ENCODE results near the gene GLUL.
"Not testable (repeated sequence)": the region's sequence is repeated elsewhere in the genome, so short reads cannot be mapped to it uniquely, and the experiment has no call there.

The GLUL gene

DNA sequence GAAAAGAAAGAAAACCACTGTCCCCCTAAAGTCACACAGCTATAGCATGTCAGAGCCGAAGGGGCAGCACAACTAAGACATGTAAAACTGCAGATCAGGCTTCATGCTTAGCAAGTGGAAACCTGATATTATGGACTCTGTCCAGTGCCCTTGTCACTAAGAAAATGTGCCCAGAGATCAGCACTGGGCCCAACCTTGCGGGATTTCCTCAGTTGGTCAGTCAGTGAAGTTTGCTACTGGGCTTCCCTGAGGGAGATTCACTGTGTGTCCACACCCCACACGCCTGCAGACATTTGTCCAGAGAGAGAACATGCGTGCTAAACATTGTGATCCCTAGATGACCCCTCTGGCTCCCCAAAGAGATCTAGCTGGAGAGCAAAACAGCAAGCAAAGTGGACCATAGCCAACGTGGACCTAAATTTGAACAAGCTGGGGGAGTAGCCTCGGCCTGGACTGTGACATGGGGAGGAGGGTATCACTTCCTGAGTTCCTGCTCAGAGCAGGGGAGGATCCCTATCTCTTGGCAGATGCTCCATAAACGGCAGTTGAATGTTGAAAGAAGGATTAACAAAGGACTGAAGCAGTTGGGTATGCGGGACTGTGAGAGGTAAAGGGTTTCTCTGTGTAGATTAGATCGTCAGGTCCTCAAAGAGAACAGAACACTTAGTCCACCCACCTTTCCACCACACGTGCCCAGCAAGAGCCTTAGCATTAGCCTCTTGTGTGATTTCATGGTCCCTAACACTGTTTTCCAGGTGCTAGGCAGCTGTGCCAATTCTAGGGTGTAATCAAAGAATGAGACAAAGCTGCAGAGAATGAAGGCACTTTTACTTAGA, 53.6 kb downstream of the GLUL start:
- ChIA-PET POLR2A (no interaction called here), CTCF (interaction anchor here (1.0 to 1.4 kb wide), 2 partner anchors 12 to 194 kb away, joined by 3 to 5 read pairs; no protein-coding TSS in a partner anchor)
- Histone ChIP-seq H3K9me3 (ENCODE audit: control insufficient read depth, insufficient read depth, low read depth, low read length) (no peaks in the 10 kb centered on the region), H3K36me3 (ENCODE audit: control insufficient read depth in 2 of 2, insufficient read depth in 1 of 2, low read length in 2 of 2) (no peaks in the 10 kb centered on the region), H3K4me1 (ENCODE audit: control insufficient read depth, insufficient read depth, low read length) (no peaks in the 10 kb centered on the region), H3K27ac (ENCODE audit: extremely low read depth, low read depth, low read length) (no peak overlapping the region), H3K4me3 (ENCODE audit: low read depth, low read length) (no peak overlapping the region)
- no peak for TF ChIP-seq OSR2 (tag by site-specific recombination; IDR thresholded peaks at IDR 0.05)
- TF ChIP-seq ZNF114 (tag by site-specific recombination; IDR thresholded peaks at IDR 0.05) = no peak
- TF ChIP-seq ZNF174 (tag by site-specific recombination; IDR thresholded peaks at IDR 0.05) = no peak
- TF ChIP-seq, protein P1, sequence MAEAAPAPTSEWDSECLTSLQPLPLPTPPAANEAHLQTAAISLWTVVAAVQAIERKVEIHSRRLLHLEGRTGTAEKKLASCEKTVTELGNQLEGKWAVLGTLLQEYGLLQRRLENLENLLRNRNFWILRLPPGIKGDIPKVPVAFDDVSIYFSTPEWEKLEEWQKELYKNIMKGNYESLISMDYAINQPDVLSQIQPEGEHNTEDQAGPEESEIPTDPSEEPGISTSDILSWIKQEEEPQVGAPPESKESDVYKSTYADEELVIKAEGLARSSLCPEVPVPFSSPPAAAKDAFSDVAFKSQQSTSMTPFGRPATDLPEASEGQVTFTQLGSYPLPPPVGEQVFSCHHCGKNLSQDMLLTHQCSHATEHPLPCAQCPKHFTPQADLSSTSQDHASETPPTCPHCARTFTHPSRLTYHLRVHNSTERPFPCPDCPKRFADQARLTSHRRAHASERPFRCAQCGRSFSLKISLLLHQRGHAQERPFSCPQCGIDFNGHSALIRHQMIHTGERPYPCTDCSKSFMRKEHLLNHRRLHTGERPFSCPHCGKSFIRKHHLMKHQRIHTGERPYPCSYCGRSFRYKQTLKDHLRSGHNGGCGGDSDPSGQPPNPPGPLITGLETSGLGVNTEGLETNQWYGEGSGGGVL (tag by site-specific recombination; IDR thresholded peaks at IDR 0.05) = no peak
- TF ChIP-seq ZNF626 (tag by site-specific recombination; IDR thresholded peaks at IDR 0.05) = no peak
- TF ChIP-seq ZNF777 (tag by site-specific recombination; IDR thresholded peaks at IDR 0.05; ENCODE audit: borderline replicate concordance) = no peak
- TF ChIP-seq, protein P2, sequence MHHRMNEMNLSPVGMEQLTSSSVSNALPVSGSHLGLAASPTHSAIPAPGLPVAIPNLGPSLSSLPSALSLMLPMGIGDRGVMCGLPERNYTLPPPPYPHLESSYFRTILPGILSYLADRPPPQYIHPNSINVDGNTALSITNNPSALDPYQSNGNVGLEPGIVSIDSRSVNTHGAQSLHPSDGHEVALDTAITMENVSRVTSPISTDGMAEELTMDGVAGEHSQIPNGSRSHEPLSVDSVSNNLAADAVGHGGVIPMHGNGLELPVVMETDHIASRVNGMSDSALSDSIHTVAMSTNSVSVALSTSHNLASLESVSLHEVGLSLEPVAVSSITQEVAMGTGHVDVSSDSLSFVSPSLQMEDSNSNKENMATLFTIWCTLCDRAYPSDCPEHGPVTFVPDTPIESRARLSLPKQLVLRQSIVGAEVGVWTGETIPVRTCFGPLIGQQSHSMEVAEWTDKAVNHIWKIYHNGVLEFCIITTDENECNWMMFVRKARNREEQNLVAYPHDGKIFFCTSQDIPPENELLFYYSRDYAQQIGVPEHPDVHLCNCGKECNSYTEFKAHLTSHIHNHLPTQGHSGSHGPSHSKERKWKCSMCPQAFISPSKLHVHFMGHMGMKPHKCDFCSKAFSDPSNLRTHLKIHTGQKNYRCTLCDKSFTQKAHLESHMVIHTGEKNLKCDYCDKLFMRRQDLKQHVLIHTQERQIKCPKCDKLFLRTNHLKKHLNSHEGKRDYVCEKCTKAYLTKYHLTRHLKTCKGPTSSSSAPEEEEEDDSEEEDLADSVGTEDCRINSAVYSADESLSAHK (tag by site-specific recombination; IDR thresholded peaks at IDR 0.05) = no peak
- TF ChIP-seq ZNF302 (tag by site-specific recombination; IDR thresholded peaks at IDR 0.05; ENCODE audit: low read depth) = no peak
- TF ChIP-seq, protein P3, sequence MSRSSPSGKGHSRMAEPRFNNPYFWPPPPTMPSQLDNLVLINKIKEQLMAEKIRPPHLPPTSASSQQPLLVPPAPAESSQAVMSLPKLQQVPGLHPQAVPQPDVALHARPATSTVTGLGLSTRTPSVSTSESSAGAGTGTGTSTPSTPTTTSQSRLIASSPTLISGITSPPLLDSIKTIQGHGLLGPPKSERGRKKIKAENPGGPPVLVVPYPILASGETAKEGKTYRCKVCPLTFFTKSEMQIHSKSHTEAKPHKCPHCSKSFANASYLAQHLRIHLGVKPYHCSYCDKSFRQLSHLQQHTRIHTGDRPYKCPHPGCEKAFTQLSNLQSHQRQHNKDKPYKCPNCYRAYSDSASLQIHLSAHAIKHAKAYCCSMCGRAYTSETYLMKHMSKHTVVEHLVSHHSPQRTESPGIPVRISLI (tag by site-specific recombination; IDR thresholded peaks at IDR 0.05) = no peak
- no peak for TF ChIP-seq ZNF707 (tag by site-specific recombination; IDR thresholded peaks at IDR 0.05)
- TF ChIP-seq, protein P4, sequence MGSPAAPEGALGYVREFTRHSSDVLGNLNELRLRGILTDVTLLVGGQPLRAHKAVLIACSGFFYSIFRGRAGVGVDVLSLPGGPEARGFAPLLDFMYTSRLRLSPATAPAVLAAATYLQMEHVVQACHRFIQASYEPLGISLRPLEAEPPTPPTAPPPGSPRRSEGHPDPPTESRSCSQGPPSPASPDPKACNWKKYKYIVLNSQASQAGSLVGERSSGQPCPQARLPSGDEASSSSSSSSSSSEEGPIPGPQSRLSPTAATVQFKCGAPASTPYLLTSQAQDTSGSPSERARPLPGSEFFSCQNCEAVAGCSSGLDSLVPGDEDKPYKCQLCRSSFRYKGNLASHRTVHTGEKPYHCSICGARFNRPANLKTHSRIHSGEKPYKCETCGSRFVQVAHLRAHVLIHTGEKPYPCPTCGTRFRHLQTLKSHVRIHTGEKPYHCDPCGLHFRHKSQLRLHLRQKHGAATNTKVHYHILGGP (tag by site-specific recombination; IDR thresholded peaks at IDR 0.05) = no peak
- no peak for TF ChIP-seq ZNF660 (tag by site-specific recombination; IDR thresholded peaks at IDR 0.05)
- no peak for TF ChIP-seq SALL2 (tag by site-specific recombination; IDR thresholded peaks at IDR 0.05; ENCODE audit: borderline replicate concordance)

DNA sequence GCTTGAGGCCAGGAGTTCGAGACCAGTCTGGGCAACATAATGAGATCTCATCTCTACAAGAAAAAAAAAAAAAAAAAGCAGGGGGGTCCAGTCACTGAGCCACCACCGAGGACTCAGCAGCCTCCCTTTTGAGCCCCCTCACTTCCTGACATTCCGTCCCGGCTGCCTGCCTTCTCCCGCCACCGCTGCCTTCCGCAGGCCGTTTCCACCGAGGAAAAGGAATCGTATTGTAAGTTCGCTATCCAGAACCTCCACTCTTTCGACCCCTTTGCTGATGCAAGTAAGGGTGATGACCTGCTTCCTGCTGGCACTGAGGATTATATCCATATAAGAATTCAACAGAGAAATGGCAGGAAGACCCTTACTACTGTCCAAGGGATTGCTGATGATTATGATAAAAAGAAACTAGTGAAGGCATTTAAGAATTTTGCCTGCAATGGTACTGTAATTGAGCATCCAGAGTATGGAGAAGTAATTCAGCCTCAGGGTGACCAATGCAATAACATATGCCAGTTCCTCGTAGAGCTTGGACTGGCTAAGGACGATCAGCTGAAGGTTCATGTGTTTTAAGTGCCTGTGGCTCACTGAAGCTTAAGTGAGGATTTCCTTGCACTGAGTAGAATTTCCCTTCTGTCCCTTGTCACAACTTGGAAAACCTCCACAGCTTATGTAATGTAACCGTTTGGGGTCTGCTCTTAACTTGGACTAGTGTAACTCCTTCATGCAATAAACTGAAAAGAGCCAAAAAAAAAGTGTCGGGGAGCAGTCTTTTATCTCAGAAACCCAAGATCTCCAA, 55.6 kb downstream of the GLUL start:
- TF ChIP-seq, protein P5, sequence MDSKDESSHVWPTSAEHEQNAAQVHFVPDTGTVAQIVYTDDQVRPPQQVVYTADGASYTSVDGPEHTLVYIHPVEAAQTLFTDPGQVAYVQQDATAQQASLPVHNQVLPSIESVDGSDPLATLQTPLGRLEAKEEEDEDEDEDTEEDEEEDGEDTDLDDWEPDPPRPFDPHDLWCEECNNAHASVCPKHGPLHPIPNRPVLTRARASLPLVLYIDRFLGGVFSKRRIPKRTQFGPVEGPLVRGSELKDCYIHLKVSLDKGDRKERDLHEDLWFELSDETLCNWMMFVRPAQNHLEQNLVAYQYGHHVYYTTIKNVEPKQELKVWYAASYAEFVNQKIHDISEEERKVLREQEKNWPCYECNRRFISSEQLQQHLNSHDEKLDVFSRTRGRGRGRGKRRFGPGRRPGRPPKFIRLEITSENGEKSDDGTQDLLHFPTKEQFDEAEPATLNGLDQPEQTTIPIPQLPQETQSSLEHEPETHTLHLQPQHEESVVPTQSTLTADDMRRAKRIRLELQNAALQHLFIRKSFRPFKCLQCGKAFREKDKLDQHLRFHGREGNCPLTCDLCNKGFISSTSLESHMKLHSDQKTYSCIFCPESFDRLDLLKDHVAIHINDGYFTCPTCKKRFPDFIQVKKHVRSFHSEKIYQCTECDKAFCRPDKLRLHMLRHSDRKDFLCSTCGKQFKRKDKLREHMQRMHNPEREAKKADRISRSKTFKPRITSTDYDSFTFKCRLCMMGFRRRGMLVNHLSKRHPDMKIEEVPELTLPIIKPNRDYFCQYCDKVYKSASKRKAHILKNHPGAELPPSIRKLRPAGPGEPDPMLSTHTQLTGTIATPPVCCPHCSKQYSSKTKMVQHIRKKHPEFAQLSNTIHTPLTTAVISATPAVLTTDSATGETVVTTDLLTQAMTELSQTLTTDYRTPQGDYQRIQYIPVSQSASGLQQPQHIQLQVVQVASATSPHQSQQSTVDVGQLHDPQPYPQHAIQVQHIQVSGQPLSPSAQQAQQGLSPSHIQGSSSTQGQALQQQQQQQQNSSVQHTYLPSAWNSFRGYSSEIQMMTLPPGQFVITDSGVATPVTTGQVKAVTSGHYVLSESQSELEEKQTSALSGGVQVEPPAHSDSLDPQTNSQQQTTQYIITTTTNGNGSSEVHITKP (tag by site-specific recombination; IDR thresholded peaks at IDR 0.05) = no peak
- H3K27ac ChIP-seq (ENCODE audit: extremely low read depth, low read depth, low read length) = no peak overlapping the region
- H3K9me3 ChIP-seq (ENCODE audit: control insufficient read depth, insufficient read depth, low read depth, low read length) = no peaks in the 10 kb centered on the region
- H3K4me1 ChIP-seq (ENCODE audit: control insufficient read depth, insufficient read depth, low read length) = no peaks in the 10 kb centered on the region
- ChIA-PET CTCF (interaction anchor here (0.6 to 1.0 kb wide), 4 partner anchors 25 to 627 kb away, joined by 3 to 8 read pairs (median 4); no protein-coding TSS in a partner anchor), POLR2A (no interaction called here)
- no peak overlapping the region for H3K4me3 ChIP-seq (ENCODE audit: low read depth, low read length)
- no peaks in the 10 kb centered on the region for H3K36me3 ChIP-seq (ENCODE audit: control insufficient read depth in 2 of 2, insufficient read depth in 1 of 2, low read length in 2 of 2)

DNA sequence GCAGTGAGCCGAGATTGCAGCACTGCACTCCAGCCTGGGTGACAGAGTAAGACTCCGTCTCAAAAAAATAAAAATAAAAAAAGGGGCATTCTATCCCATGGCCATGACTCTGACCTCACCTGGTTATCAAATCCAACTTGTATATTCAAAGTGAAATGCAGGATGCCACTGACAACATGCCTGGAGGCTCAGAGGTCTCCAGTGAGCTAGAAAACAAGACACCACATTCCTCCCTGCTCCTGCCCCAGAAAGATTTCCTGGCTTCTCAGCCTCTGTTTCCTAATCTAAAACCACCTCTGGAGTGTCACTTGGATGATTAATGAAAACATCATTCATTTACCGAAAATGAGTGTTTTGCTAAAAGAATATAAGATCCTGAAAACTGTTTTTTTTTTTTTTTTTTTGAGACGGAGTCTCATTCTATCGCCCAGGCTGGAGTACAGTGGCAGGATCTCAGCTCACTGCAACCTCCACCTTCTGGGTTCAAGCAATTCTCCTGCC, 58.5 kb downstream of the GLUL start:
- CTCF ChIA-PET = interaction anchor here (0.6 to 0.7 kb wide), 3 partner anchors 22 to 190 kb away, joined by 3 to 5 read pairs (median 4); no protein-coding TSS in a partner anchor
- H3K9me3 ChIP-seq (ENCODE audit: control insufficient read depth, insufficient read depth, low read depth, low read length); H3K27ac ChIP-seq (ENCODE audit: extremely low read depth, low read depth, low read length); POLR2A ChIA-PET; H3K36me3 ChIP-seq (ENCODE audit: control insufficient read depth in 2 of 2, insufficient read depth in 1 of 2, low read length in 2 of 2); H3K4me1 ChIP-seq (ENCODE audit: control insufficient read depth, insufficient read depth, low read length); H3K4me3 ChIP-seq (ENCODE audit: low read depth, low read length): not testable (repeated sequence)

Data from HEK293 (cell line).